Myocyte (in vitro differentiated cells): ENCODE data around the gene RPTOR. TPM values are rescaled to one million over a fixed set of nuclear protein-coding genes. Genes with fewer than 3 reads are reported as not detected.
"Not testable (repeated sequence)": the region's sequence is repeated elsewhere in the genome, so short reads cannot be mapped to it uniquely, and the experiment has no call there.

Experiments used
- DNase-seq: peaks from one replicate; pipeline ENCODE4 v3.0.0-alpha.2; 2012; ENCODE audit warnings: low read depth
- total RNA-seq: library from RNA; depleted of rRNA; stranded (reverse); fragments of >200 nt; gene quantifications from 2 replicates; pipeline ENCODE4 v1.2.3, GENCODE V29; 2014

RPTOR gene
- total RNA-seq, 1 donor from 2014 or later: 18.0 TPM

- no peak for DNase-seq
These were observed 148.9 kb downstream of the RPTOR start for GRCh38 chr17:80693511-80693910.

- no peak for DNase-seq
These were observed 149.7 kb downstream of the RPTOR start for GRCh38 chr17:80694085-80694991.

GRCh38 chr17:80694992-80695912 lies 150.6 kb downstream of the RPTOR start:
- no peak for DNase-seq

- DNase-seq: no peak
These were observed 151.3 kb downstream of the RPTOR start for GRCh38 chr17:80695979-80696378.

- DNase-seq: no peak
These were observed 151.8 kb downstream of the RPTOR start for GRCh38 chr17:80696456-80696855.

GRCh38 chr17:80696964-80697363 lies 152.3 kb downstream of the RPTOR start:
- no peak for DNase-seq

- no peak for DNase-seq
These were observed 153.7 kb downstream of the RPTOR start for GRCh38 chr17:80698297-80698696.

GRCh38 chr17:80699205-80699604 lies 154.6 kb downstream of the RPTOR start:
- DNase-seq: not testable (repeated sequence)

- no peak for DNase-seq
These were observed 157.1 kb downstream of the RPTOR start for GRCh38 chr17:80701730-80702129.

- no peak for DNase-seq
These were observed 157.9 kb downstream of the RPTOR start for GRCh38 chr17:80702315-80703141.

- DNase-seq: no peak
These were observed 158.5 kb downstream of the RPTOR start for GRCh38 chr17:80703142-80703478.

GRCh38 chr17:80704381-80704819 lies 159.8 kb downstream of the RPTOR start:
- no peak for DNase-seq

- no peak for DNase-seq
These were observed 160.3 kb downstream of the RPTOR start for GRCh38 chr17:80704894-80705293.

GRCh38 chr17:80705988-80706387 lies 161.3 kb downstream of the RPTOR start:
- DNase-seq: no peak

GRCh38 chr17:80706463-80706867 lies 161.8 kb downstream of the RPTOR start:
- no peak for DNase-seq

- no peak for DNase-seq
These were observed 163.8 kb downstream of the RPTOR start for GRCh38 chr17:80708480-80708879.

- DNase-seq: no peak
These were observed 164.6 kb downstream of the RPTOR start for GRCh38 chr17:80709090-80709695.

GRCh38 chr17:80710714-80711302 lies 166.2 kb downstream of the RPTOR start:
- DNase-seq: no peak

- no peak for DNase-seq
These were observed 167.5 kb downstream of the RPTOR start for GRCh38 chr17:80712089-80712488.

GRCh38 chr17:80712606-80713005 lies 168.0 kb downstream of the RPTOR start:
- no peak for DNase-seq
